ENCODE measurements around the gene SMIM24. TPM values are rescaled to one million over a fixed set of nuclear protein-coding genes. Genes with fewer than 3 reads are reported as not detected.

SMIM24 gene
- total and polyA plus RNA-seq, 7 experiments from 2014 or later = 0.82 to 1.8 TPM; not detected in 5

DNA sequence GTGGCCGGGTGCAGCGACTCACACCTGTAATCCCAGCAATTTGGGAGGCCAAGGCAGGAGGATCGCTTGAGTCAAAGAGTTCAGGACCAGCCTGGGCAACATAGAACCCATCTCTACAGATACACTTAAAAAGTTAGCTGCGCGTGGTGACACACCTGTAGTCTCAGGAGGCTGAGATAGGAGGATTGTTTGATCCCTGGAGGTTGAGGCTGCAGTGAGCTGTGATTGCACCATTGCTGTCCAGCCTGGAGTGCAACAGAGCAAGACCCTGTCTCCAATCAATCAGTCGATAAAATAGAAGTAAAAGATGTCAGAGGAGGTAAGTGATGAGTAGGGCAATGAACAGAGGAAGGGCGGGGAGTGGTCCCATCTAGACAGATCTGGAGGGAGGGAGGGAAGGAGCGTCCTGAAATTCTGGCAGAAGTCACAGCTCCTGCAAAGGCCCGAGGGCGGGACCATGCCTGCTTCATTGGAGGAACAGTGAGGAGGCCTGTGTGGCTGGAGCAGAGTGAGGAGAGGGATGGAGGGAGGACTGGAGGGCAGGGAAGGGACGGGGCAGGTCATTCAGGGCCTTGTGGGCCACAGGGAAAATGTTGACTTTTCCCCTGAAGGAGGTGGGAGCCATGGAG, 9.7 kb downstream of the SMIM24 start:
- Histone ChIP-seq H3K27me3 (ENCODE audit: control insufficient read depth in 2 of 2, insufficient read depth in 2 of 2, low read length in 2 of 2) (no peaks in the 10 kb centered on the region), H3K27ac (ENCODE audit: low read depth, low read length) (no peak overlapping the region), H3K4me1 (ENCODE audit: control insufficient read depth in 2 of 2, insufficient read depth in 2 of 2, low read length in 2 of 2) (no peaks in the 10 kb centered on the region), H3K4me3 (ENCODE audit: low read length) (no peak overlapping the region), H3K9me3 (ENCODE audit: control insufficient read depth in 2 of 3, low read length in 3 of 3) (no peaks in the 10 kb centered on the region), H3K36me3 (ENCODE audit: control insufficient read depth in 2 of 3, insufficient read depth in 3 of 3, low read length in 3 of 3) (no peaks in the 10 kb centered on the region)
- peaks cover 0 to 4% (median 0%) of the 10 kb centered on the region in 5 donors for H3K36me3 Mint-ChIP-seq
- H3K27me3 Mint-ChIP-seq = no peaks in the 10 kb centered on the region
- peak overlapping the region in 1 of 9 donors; percentile 1 for H3K27ac Mint-ChIP-seq
- POLR2A ChIA-PET = interaction anchor here (1.0 kb wide), 1 partner anchor 143 kb away, joined by 3 read pairs; no protein-coding TSS in a partner anchor
- no peak overlapping the region for H3K4me3 Mint-ChIP-seq
- peaks cover 0 to 7% (median 0%) of the 10 kb centered on the region in 7 donors for H3K4me1 Mint-ChIP-seq
- peaks cover 0 to 4% (median 0%) of the 10 kb centered on the region in 11 donors for H3K9me3 Mint-ChIP-seq
- CTCF ChIA-PET = interaction anchor here (0.7 to 1.5 kb wide), 2 partner anchors 141 to 157 kb away, joined by 3 to 7 read pairs; no protein-coding TSS in a partner anchor
- peak; percentile 13 for ATAC-seq
- no peak for DNase-seq
- intact Hi-C loops (cut with micrococcal nuclease) = no loop called here

DNA sequence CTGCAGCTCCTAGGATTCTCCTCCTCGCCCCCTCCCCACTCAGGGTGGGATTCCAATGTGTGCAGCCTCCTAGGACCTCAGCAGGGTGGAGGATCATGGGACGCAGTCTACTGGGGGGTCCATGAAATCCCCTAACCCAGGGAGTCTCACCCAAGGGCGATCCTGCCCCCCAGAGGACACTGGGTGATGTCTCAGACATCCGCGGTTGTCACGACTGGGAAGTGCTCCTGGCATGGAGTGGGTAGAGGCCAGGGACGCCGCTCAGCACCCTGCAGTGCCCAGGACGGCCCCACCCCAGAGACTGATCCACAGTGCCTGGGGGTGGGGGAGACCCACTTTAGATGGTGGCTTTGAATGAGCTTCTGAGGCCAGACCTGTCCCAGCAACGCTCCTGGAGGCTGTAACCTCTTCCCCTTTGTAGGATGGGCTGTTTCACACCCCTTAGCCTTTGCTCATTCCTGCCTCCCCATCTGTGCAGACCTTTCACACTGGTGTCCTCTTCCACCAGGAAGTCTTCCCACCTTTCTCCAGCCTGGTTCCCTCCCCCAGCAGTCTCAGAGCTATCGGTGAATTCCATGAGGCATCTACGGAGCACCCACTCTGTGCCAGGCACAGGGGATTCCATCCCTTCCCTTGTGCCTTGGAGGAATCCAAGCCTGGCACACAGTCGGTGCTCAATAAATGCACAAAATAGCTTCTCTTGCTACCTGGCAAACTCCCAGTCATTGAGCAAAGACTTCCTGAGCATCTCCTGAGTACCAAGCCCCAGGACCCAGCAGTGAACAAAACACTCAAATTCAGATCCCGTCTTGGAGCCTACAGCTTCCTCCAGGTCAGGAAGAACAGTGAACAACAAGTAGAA, 10.5 kb downstream of the SMIM24 start:
- no peak for ATAC-seq
- no peak for DNase-seq
- Mint-ChIP-seq H3K4me1 (peaks cover 0 to 7% (median 0%) of the 10 kb centered on the region in 7 donors), H3K27me3 (no peaks in the 10 kb centered on the region), H3K36me3 (peaks cover 0 to 4% (median 0%) of the 10 kb centered on the region in 5 donors), H3K4me3 (no peak overlapping the region), H3K9me3 (peaks cover 0 to 4% (median 0%) of the 10 kb centered on the region in 11 donors), H3K27ac (peak overlapping the region in 2 of 9 donors; percentile 33 to 71)
- CTCF ChIA-PET = interaction anchor here (0.7 kb wide), 1 partner anchor 156 kb away, joined by 3 read pairs; no protein-coding TSS in a partner anchor
- Histone ChIP-seq H3K36me3 (ENCODE audit: control insufficient read depth in 2 of 3, insufficient read depth in 3 of 3, low read length in 3 of 3) (no peaks in the 10 kb centered on the region), H3K27me3 (ENCODE audit: control insufficient read depth in 2 of 2, insufficient read depth in 2 of 2, low read length in 2 of 2) (no peaks in the 10 kb centered on the region), H3K4me3 (ENCODE audit: low read length) (no peak overlapping the region), H3K4me1 (ENCODE audit: control insufficient read depth in 2 of 2, insufficient read depth in 2 of 2, low read length in 2 of 2) (no peaks in the 10 kb centered on the region), H3K27ac (ENCODE audit: low read depth, low read length) (no peak overlapping the region), H3K9me3 (ENCODE audit: control insufficient read depth in 2 of 3, low read length in 3 of 3) (no peaks in the 10 kb centered on the region)
- POLR2A ChIA-PET = interaction anchor here (0.7 to 1.0 kb wide), 2 partner anchors 142 to 144 kb away, joined by 3 read pairs; no protein-coding TSS in a partner anchor
- intact Hi-C loops (cut with micrococcal nuclease) = no loop called here

DNA sequence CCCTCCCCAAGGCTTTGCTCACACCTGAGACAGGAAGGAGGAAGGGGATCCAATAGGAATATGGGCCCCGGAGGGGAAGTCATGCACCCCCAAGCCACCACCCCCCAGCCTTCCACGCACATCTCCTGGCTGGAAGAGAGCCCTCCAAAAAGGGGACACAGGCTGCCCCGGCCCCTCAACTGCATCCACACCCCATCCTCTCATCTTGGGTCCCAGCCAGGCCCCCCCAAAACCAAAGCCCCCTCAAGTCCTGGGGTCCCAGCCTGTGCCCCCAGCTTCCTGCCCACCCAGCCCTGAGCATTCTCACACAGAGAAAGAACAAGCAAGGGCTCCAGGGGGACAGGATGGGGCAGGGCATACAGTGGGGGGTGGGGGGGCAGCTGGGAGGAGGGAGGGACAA, 12.1 kb downstream of the SMIM24 start:
- Mint-ChIP-seq H3K36me3 (peaks cover 0 to 4% (median 0%) of the 10 kb centered on the region in 5 donors), H3K27ac (no peak overlapping the region), H3K27me3 (no peaks in the 10 kb centered on the region), H3K4me3 (no peak overlapping the region), H3K9me3 (peaks cover 0 to 4% (median 0%) of the 10 kb centered on the region in 11 donors), H3K4me1 (peaks cover 0 to 7% (median 0%) of the 10 kb centered on the region in 7 donors)
- Histone ChIP-seq H3K27me3 (ENCODE audit: control insufficient read depth in 2 of 2, insufficient read depth in 2 of 2, low read length in 2 of 2) (no peaks in the 10 kb centered on the region), H3K4me1 (ENCODE audit: control insufficient read depth in 2 of 2, insufficient read depth in 2 of 2, low read length in 2 of 2) (no peaks in the 10 kb centered on the region), H3K27ac (ENCODE audit: low read depth, low read length) (no peak overlapping the region), H3K9me3 (ENCODE audit: control insufficient read depth in 2 of 3, low read length in 3 of 3) (no peaks in the 10 kb centered on the region), H3K4me3 (ENCODE audit: low read length) (no peak overlapping the region), H3K36me3 (ENCODE audit: control insufficient read depth in 2 of 3, insufficient read depth in 3 of 3, low read length in 3 of 3) (no peaks in the 10 kb centered on the region)
- ATAC-seq (no peak), DNase-seq (no peak)
- intact Hi-C loops (cut with micrococcal nuclease) = no loop called here
- ChIA-PET POLR2A (interaction anchor here (0.6 kb wide), 1 partner anchor 33 kb away, joined by 4 read pairs; no protein-coding TSS in a partner anchor), CTCF (no interaction called here)

DNA sequence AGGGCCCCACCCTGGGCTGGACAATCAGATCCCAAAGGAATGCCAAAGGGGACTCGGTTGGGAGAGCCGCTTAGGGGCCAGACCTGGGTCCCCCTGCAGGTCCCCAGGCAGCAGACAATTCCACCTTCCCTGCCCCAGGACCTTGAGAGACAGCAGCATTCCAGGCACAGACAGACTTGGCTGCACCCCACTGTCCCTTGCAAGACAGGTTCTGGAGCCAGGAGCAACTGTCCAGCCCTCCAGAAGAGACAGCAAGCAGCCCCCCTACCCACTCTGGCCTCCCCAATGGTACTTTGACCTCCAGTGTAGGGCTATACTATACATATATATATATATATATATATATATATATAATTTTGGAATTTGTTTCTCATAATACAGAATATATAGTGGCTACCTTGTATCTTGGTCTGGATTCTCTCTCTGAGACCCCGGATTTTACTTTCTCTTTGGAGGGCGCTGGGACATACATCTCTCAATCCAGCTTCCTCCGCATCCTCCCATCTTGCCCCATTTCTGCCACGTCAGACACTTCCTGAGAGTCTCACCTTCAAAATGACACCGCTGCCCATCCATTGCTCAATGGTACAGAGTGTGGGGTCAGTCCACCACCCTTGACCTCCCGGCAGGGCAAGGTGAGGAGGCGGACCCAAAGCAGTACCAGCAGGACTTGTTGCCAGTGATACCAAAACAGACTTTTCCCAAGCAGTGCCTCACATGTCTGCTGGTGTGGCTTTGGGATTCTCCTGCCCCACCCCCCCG, 12.7 kb downstream of the SMIM24 start:
- no peak for DNase-seq
- no peak overlapping the region for H3K27ac ChIP-seq (ENCODE audit: low read depth, low read length)
- H3K9me3 ChIP-seq (ENCODE audit: control insufficient read depth in 2 of 3, low read length in 3 of 3) = no peaks in the 10 kb centered on the region
- no peak overlapping the region for H3K4me3 ChIP-seq (ENCODE audit: low read length)
- H3K4me1 ChIP-seq (ENCODE audit: control insufficient read depth in 2 of 2, insufficient read depth in 2 of 2, low read length in 2 of 2) = no peaks in the 10 kb centered on the region
- H3K27me3 ChIP-seq (ENCODE audit: control insufficient read depth in 2 of 2, insufficient read depth in 2 of 2, low read length in 2 of 2) = no peaks in the 10 kb centered on the region
- H3K36me3 ChIP-seq (ENCODE audit: control insufficient read depth in 2 of 3, insufficient read depth in 3 of 3, low read length in 3 of 3) = peaks cover 0 to 3% (median 0%) of the 10 kb centered on the region in 3 experiments
- ATAC-seq = no peak
- peaks cover 0 to 4% (median 0%) of the 10 kb centered on the region in 11 donors for H3K9me3 Mint-ChIP-seq
- POLR2A ChIA-PET = interaction anchor here (0.5 kb wide), 1 partner anchor 126 kb away, joined by 3 read pairs; no protein-coding TSS in a partner anchor
- CTCF ChIA-PET = no interaction called here
- peaks cover 0 to 4% (median 3%) of the 10 kb centered on the region in 5 donors for H3K36me3 Mint-ChIP-seq
- H3K27ac Mint-ChIP-seq = peak overlapping the region in 1 of 9 donors; percentile 15
- H3K4me3 Mint-ChIP-seq = no peak overlapping the region
- no peaks in the 10 kb centered on the region for H3K27me3 Mint-ChIP-seq
- H3K4me1 Mint-ChIP-seq = peaks cover 0 to 7% (median 0%) of the 10 kb centered on the region in 7 donors
- intact Hi-C loops (cut with micrococcal nuclease) = no loop called here

DNA sequence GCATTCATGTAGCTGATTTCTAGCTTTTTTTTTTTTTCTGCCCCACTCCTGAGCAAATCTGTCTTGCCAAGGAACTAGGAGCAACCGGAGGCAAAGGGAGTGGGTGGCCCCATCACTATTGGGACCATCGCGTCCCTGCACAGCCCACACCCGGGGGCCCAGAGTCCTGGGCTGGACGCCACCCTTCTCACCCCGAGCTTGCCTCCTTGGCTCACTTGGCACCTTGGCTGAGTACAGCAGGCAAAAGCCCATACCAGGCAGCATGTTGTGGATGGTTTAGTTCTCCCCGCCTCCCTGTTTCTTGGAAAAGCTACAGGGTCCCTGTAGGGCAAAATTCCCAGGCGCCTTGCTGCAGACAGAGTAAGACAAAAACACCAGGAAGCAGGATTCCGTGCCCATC, 13.7 kb downstream of the SMIM24 start:
- Mint-ChIP-seq H3K4me1 (peaks cover 0 to 7% (median 0%) of the 10 kb centered on the region in 7 donors), H3K36me3 (peaks cover 0 to 4% (median 4%) of the 10 kb centered on the region in 5 donors), H3K27ac (no peak overlapping the region), H3K9me3 (peaks cover 0 to 4% (median 0%) of the 10 kb centered on the region in 11 donors), H3K4me3 (no peak overlapping the region), H3K27me3 (no peaks in the 10 kb centered on the region)
- Histone ChIP-seq H3K36me3 (ENCODE audit: control insufficient read depth in 2 of 3, insufficient read depth in 3 of 3, low read length in 3 of 3) (peaks cover 0 to 7% (median 0%) of the 10 kb centered on the region in 3 experiments), H3K4me3 (ENCODE audit: low read length) (no peak overlapping the region), H3K27me3 (ENCODE audit: control insufficient read depth in 2 of 2, insufficient read depth in 2 of 2, low read length in 2 of 2) (no peaks in the 10 kb centered on the region), H3K27ac (ENCODE audit: low read depth, low read length) (no peak overlapping the region), H3K4me1 (ENCODE audit: control insufficient read depth in 2 of 2, insufficient read depth in 2 of 2, low read length in 2 of 2) (no peaks in the 10 kb centered on the region), H3K9me3 (ENCODE audit: control insufficient read depth in 2 of 3, low read length in 3 of 3) (no peaks in the 10 kb centered on the region)
- DNase-seq = no peak
- POLR2A ChIA-PET = no interaction called here
- CTCF ChIA-PET = no interaction called here
- intact Hi-C loops (cut with micrococcal nuclease) = no loop called here
- no peak for ATAC-seq

DNA sequence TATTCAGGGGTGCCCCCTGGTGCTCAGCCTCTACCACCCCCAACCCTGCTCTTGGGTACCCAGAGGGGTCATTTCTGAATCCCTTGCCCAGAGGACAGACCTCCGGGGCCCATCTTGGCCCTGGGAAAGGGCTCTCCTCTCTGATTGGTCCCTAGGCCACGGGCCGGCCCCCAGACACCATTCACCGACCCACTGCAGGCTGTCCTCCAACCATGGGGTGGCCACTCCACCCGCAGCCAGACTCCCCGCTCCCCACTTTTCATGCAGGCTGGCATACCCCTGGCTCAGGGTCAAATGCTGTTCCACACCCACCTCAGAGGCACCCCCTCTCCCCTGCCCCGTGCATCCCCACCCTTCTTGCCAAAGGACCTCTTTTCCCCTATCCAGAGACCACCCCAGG, 14.8 kb downstream of the SMIM24 start:
- Histone ChIP-seq H3K27ac (ENCODE audit: low read depth, low read length) (no peak overlapping the region), H3K36me3 (ENCODE audit: control insufficient read depth in 2 of 3, insufficient read depth in 3 of 3, low read length in 3 of 3) (peaks cover 0 to 7% (median 0%) of the 10 kb centered on the region in 3 experiments), H3K27me3 (ENCODE audit: control insufficient read depth in 2 of 2, insufficient read depth in 2 of 2, low read length in 2 of 2) (no peaks in the 10 kb centered on the region), H3K4me1 (ENCODE audit: control insufficient read depth in 2 of 2, insufficient read depth in 2 of 2, low read length in 2 of 2) (no peaks in the 10 kb centered on the region), H3K4me3 (ENCODE audit: low read length) (no peak overlapping the region), H3K9me3 (ENCODE audit: control insufficient read depth in 2 of 3, low read length in 3 of 3) (no peaks in the 10 kb centered on the region)
- DNase-seq (no peak), ATAC-seq (no peak)
- no peak overlapping the region for H3K4me3 Mint-ChIP-seq
- H3K27ac Mint-ChIP-seq = peak overlapping the region in 1 of 9 donors; percentile 28
- H3K36me3 Mint-ChIP-seq = peaks cover 0 to 4% (median 4%) of the 10 kb centered on the region in 5 donors
- intact Hi-C loops (cut with micrococcal nuclease) = no loop called here
- no peaks in the 10 kb centered on the region for H3K27me3 Mint-ChIP-seq
- H3K4me1 Mint-ChIP-seq = peaks cover 0 to 6% (median 0%) of the 10 kb centered on the region in 7 donors
- ChIA-PET CTCF (interaction anchor here (0.6 kb wide), 1 partner anchor 136 kb away, joined by 3 read pairs; no protein-coding TSS in a partner anchor), POLR2A (no interaction called here)
- H3K9me3 Mint-ChIP-seq = peaks cover 0 to 1% (median 0%) of the 10 kb centered on the region in 11 donors

Data from naive thymus-derived CD4-positive, alpha-beta T cell (primary cell).